HUES64 (cell line): ENCODE measurements around the gene MYL11.
A peak's percentile ranks its signal among the peaks of the same experiment; 100 is the strongest.

Experiments used
- H3K27ac ChIP-seq: 2 replicates; pipeline ENCODE4 v1.7.0; 2013; ENCODE audit warnings: low read depth, low read length, inconsistent platforms
- H3K27me3 ChIP-seq: 2 replicates; pipeline ENCODE4 v1.6.1; 2013; ENCODE audit warnings: mild to moderate bottlenecking, low read length; ENCODE audit not compliant: insufficient read depth
- H3K36me3 ChIP-seq: 2 replicates; pipeline ENCODE4 v1.6.1; 2013; ENCODE audit warnings: mild to moderate bottlenecking, low read length; ENCODE audit not compliant: insufficient read depth
- H3K4me1 ChIP-seq: 2 replicates; pipeline ENCODE4 v1.6.1; 2013; ENCODE audit warnings: mild to moderate bottlenecking, low read length, moderate library complexity; ENCODE audit not compliant: insufficient read depth
- H3K4me3 ChIP-seq: 2 replicates; pipeline ENCODE4 v1.5.1; 2013; ENCODE audit warnings: mild to moderate bottlenecking, low read length, moderate library complexity
- H3K9ac ChIP-seq: 2 replicates; pipeline ENCODE4 v1.6.1; 2013; ENCODE audit warnings: mild to moderate bottlenecking, low read depth, low read length
- H3K9me3 ChIP-seq: 2 replicates; pipeline ENCODE4 v1.6.1; 2013; ENCODE audit warnings: low read depth, low read length; ENCODE audit not compliant: insufficient read depth
- WGBS: fragments of 150-250, 120-280 bp; methylation state at CpG from one replicate; pipeline ENCODE4 v1.1.7; 2013; ENCODE audit warnings: missing lambda C conversion rate; 5-methylcytosine and 5-hydroxymethylcytosine counted together

The MYL11 gene

DNA sequence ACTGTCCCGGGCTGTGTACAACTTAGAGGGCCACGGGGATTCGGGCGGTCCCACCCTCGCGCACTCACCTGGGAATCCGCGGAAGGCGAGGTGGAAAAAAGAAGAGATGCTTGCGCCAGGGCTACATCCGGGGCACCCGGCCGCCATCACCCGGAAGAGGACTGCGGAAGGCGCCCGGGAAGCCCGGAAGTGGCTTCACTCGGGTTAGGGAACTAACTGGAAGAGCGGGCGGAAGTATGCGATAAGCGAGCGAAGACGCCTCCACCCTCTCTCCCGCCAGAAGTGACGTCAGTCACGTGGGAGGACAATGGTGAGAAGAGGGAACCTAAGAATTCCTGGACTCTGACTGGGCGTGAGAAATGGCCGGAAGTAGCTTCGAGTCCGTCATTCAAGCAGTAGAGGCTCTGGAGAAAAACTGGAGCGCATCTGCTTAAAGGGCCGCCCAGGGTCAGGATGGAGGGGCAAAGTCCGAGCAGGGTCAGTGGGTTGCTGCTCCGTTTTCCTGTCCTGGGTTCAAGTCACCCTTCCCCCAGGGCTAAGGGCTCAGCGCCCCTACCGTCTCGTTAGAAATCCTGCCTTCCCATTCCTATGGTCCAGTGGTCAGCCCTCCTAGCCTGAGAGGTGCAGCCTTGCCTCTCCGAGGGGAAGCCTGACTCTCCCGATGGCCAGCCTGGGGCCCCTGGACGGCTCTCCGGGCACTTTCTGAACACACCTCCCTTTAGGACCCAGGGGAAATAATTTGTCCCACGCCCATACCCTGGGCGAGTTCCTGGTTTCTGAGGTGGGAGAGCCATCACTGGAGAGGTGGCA lies 19.3 kb upstream of the MYL11 start, which contains the start of gene CD2BP2:
CD2BP2 (minus strand) TSS at position 165 of the 810 bp plus-strand sequence. CDS start 627 bp downstream, outside the sequence.
- peak within 1 kb of the TSS; percentile 98 for H3K4me3 ChIP-seq
- H3K27me3 ChIP-seq, result no peaks in the 10 kb centered on the region
- no peaks in the 10 kb centered on the region for H3K4me1 ChIP-seq
- H3K9ac ChIP-seq, result peak within 1 kb of the TSS; percentile 90
- no peaks in the 10 kb centered on the region for H3K9me3 ChIP-seq
- H3K36me3 ChIP-seq, result peaks cover 52% of the 10 kb centered on the region
- peak within 1 kb of the TSS; percentile 97 for H3K27ac ChIP-seq
- under 1% methylated on average over 45 of the region's 45 CpGs for WGBS

DNA sequence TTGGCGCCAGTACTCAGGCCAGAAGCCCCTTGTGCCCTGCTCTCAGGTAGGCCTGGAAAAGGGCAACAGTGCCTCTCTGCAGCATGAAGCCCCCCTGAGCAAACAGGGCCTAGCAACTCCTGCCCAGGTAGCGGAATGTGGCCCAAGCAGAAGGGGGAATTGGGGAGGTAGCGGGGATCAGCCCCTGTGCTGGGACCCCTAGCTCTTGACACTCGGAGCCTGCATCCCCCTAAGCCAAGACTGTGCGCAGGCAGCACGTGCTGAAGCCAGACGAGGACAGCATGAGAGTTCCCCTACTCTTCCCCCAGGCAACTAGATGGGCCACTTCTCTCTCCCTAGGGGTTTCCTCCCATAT lies 18.7 kb upstream of the MYL11 start:
- H3K36me3 ChIP-seq, result peaks cover 47% of the 10 kb centered on the region

GRCh38 chr16:30356401-30357084 lies 18.1 kb upstream of the MYL11 start:
- WGBS, result 88% methylated on average over 12 of the region's 12 CpGs
- Histone ChIP-seq H3K9me3 (no peaks in the 10 kb centered on the region), H3K9ac (peak overlapping the region; percentile 90), H3K27me3 (no peaks in the 10 kb centered on the region), H3K4me1 (no peaks in the 10 kb centered on the region), H3K27ac (peak overlapping the region; percentile 97), H3K4me3 (peak overlapping the region; percentile 98), H3K36me3 (peaks cover 40% of the 10 kb centered on the region)

More for the DNA sequence above, 18.7 kb upstream of the MYL11 start:
- WGBS, result 58% methylated on average over 7 of the region's 7 CpGs
- Histone ChIP-seq H3K27me3 (no peaks in the 10 kb centered on the region), H3K9ac (peak overlapping the region; percentile 90), H3K4me1 (no peaks in the 10 kb centered on the region), H3K27ac (peak overlapping the region; percentile 97), H3K9me3 (no peaks in the 10 kb centered on the region), H3K4me3 (peak overlapping the region; percentile 98)

- Histone ChIP-seq H3K27ac (no peak overlapping the region), H3K36me3 (peaks cover 35% of the 10 kb centered on the region), H3K4me1 (no peaks in the 10 kb centered on the region), H3K9ac (no peak overlapping the region), H3K27me3 (no peaks in the 10 kb centered on the region), H3K9me3 (no peaks in the 10 kb centered on the region), H3K4me3 (no peak overlapping the region)
- 87% methylated on average over 3 of the region's 5 CpGs for WGBS
Measured at GRCh38 chr16:30357085-30357714, 17.4 kb upstream of the MYL11 start.

DNA sequence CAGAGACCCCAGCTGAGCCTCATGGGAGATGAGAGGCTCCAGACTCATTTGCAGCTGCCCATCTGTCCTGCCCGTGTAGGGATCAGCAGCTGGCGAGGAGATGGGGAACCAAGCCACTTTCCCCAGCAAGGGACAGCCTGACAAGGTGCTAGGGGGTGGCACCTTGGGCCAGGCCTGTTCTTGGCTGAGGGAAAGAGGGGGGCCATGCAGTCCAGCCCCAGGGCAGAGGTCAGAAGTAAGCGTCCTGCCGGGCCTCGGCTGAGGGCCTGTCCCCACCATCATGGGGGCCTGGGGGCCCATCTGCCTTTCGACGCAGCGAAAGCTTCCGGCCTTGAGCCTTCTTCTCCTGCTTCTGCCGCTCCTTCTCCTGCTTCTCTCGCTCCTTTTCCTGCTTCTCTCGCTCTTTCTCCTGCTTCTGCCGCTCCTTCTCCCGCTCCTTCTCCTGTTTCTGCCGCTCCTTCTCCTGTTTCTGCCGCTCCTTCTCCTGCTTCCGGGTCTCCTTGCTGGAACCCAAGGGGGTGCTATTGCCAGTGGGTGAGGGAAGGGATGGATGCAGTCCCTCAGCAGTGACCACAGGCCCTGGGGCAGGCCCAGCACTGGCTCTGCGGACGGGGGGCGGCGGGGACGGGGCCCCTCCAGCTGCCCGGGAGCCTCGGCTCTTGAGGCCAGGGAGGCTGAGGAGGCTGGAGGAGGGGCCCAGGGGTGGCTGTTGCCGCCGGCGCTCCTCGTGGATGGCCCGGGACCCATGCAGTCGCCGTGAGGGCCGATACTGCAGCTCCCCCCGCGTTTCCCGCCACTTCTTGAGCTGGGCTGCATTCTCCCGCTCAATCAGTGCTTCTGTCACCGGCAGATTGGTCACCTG lies 16.7 kb upstream of the MYL11 start:
- H3K9me3 ChIP-seq, result no peaks in the 10 kb centered on the region
- no peak overlapping the region for H3K9ac ChIP-seq
- H3K27ac ChIP-seq, result no peak overlapping the region
- H3K4me1 ChIP-seq, result no peaks in the 10 kb centered on the region
- H3K4me3 ChIP-seq, result no peak overlapping the region
- no peaks in the 10 kb centered on the region for H3K27me3 ChIP-seq
- 94% methylated on average over 37 of the region's 37 CpGs for WGBS
- H3K36me3 ChIP-seq, result peaks cover 32% of the 10 kb centered on the region

DNA sequence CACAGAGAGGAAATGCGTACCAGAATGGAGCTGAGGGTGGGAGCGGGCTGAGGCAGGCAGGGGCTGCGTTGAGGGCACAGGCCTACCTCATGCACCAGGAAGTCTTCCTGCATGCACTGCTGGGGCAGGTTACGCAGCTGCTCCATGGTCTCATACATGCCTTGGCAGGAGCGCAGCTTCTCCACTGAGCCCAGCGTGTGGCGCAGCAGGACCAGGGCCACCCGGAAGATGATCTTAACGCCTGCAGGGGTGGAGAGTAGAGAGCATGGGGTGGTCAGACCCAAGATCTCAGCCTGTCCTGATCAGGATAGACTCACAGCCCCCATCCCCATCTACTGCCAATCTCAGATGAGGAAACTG lies 16.0 kb upstream of the MYL11 start:
- 96% methylated on average over 9 of the region's 9 CpGs for WGBS
- peaks cover 26% of the 10 kb centered on the region for H3K36me3 ChIP-seq

GRCh38 chr16:30358990-30359870 lies 15.4 kb upstream of the MYL11 start:
- Histone ChIP-seq H3K9me3 (no peaks in the 10 kb centered on the region), H3K9ac (no peak overlapping the region), H3K4me1 (no peaks in the 10 kb centered on the region), H3K27me3 (no peaks in the 10 kb centered on the region), H3K36me3 (peaks cover 21% of the 10 kb centered on the region; the same call in 1 of the 2 replicates), H3K4me3 (no peak overlapping the region), H3K27ac (no peak overlapping the region)
- WGBS, result 94% methylated on average over 28 of the region's 28 CpGs

More for the DNA sequence above, 16.0 kb upstream of the MYL11 start:
- H3K9me3 ChIP-seq, result no peaks in the 10 kb centered on the region
- H3K27ac ChIP-seq, result no peak overlapping the region
- H3K9ac ChIP-seq, result no peak overlapping the region
- no peaks in the 10 kb centered on the region for H3K27me3 ChIP-seq
- no peak overlapping the region for H3K4me3 ChIP-seq
- H3K4me1 ChIP-seq, result no peaks in the 10 kb centered on the region

GRCh38 chr16:30359871-30360170 lies 14.8 kb upstream of the MYL11 start:
- 78% methylated on average over 6 of the region's 6 CpGs for WGBS
- peak overlapping the region; percentile 21; the same call in 1 of the 2 replicates for H3K9ac ChIP-seq
- no peaks in the 10 kb centered on the region for H3K9me3 ChIP-seq
- no peaks in the 10 kb centered on the region for H3K27me3 ChIP-seq
- no peak overlapping the region for H3K4me3 ChIP-seq
- no peak overlapping the region for H3K27ac ChIP-seq
- H3K36me3 ChIP-seq, result peaks cover 25% of the 10 kb centered on the region; the same call in 1 of the 2 replicates
- H3K4me1 ChIP-seq, result no peaks in the 10 kb centered on the region

GRCh38 chr16:30361180-30361579 lies 13.4 kb upstream of the MYL11 start:
- Histone ChIP-seq H3K36me3 (peaks cover 29% of the 10 kb centered on the region; the same call in 1 of the 2 replicates), H3K27ac (no peak overlapping the region), H3K4me3 (no peak overlapping the region), H3K27me3 (no peaks in the 10 kb centered on the region), H3K9ac (no peak overlapping the region), H3K9me3 (no peaks in the 10 kb centered on the region), H3K4me1 (no peaks in the 10 kb centered on the region)
- WGBS, result 92% methylated on average over 7 of the region's 7 CpGs

DNA sequence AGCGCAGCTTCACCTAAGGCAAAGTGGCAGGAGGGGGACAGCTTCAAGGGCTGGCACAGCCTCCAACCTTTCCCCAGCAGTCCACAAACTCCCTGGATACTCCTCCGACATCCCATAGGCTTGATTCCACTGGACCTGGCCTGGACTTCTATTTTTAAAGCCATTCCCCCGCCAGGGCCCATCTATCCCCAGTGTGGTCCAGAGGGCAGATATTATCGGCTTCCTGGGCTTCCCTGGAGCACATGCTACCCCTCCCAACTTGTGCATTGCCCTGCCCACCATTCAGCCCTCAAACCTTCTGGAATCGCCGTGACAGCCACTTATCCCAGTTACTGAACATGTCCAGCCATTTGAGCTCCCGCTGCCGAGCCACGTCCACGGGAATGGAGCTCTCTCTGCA lies 9.4 kb upstream of the MYL11 start:
- Histone ChIP-seq H3K9me3 (no peaks in the 10 kb centered on the region), H3K36me3 (peaks cover 17% of the 10 kb centered on the region; the same call in 1 of the 2 replicates), H3K4me3 (no peak overlapping the region), H3K4me1 (no peaks in the 10 kb centered on the region), H3K9ac (no peak overlapping the region), H3K27me3 (no peaks in the 10 kb centered on the region), H3K27ac (no peak overlapping the region)
- 93% methylated on average over 10 of the region's 10 CpGs for WGBS
